ENCODE results near the gene HEATR9.

Gene HEATR9

DNA sequence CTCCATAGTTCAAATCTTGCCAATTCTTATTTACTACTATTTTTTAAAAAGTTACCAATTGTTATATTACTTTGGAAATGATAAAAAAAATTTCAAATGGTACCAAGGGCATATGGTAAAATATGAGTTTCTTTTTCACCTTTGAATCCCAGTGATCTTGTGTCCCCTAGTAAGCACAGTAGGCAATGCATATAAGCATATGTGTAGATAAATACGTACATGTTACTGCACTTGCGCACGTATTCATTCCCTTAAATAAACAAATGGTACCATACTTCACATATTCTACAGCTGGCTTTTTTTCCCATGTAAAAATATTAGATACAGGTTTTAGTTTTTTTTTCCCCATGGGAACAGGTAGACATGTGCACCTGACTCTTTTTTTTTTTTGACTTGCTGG lies 27.6 kb downstream of the HEATR9 start:
- in situ Hi-C loops (cut with HindIII; ENCODE audit: low sequenced_read_pairs), result no loop called here
- no peak for DNase-seq (ENCODE audit: low read depth, low spot score)
- H3K4me3 ChIP-seq (ENCODE audit: low read depth, low read length), result no peak overlapping the region
- TF ChIP-seq, protein P1, sequence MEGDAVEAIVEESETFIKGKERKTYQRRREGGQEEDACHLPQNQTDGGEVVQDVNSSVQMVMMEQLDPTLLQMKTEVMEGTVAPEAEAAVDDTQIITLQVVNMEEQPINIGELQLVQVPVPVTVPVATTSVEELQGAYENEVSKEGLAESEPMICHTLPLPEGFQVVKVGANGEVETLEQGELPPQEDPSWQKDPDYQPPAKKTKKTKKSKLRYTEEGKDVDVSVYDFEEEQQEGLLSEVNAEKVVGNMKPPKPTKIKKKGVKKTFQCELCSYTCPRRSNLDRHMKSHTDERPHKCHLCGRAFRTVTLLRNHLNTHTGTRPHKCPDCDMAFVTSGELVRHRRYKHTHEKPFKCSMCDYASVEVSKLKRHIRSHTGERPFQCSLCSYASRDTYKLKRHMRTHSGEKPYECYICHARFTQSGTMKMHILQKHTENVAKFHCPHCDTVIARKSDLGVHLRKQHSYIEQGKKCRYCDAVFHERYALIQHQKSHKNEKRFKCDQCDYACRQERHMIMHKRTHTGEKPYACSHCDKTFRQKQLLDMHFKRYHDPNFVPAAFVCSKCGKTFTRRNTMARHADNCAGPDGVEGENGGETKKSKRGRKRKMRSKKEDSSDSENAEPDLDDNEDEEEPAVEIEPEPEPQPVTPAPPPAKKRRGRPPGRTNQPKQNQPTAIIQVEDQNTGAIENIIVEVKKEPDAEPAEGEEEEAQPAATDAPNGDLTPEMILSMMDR (IDR thresholded peaks at IDR 0.05; ENCODE audit: low read depth, low read length), result no peak

GRCh38 chr17:35825206-35825605 lies 43.5 kb downstream of the HEATR9 start:
- in situ Hi-C loops (cut with HindIII; ENCODE audit: low sequenced_read_pairs), result no loop called here
- TF ChIP-seq, protein P1 (IDR thresholded peaks at IDR 0.05; ENCODE audit: low read depth, low read length), result no peak
- DNase-seq (ENCODE audit: low read depth, low spot score), result no peak
- no peak overlapping the region for H3K4me3 ChIP-seq (ENCODE audit: low read depth, low read length)

DNA sequence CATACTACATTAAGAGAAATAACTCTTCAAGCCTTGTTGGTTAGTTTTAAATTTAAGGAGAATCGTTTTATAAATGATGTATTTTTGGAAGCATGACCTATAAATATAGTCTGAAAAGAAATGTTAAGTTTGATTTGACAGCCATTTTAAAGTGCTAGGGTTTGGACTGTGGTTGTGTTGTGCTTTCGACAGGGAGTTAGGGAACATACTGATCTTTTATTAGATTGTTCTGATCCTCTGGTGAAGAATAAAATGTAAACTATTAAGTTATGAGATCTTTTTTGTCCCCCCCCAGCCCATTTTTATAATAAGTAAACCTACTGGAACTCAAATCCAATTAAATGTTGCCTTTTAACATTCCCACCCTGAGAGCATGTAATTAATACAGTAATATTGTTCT lies 47.4 kb downstream of the HEATR9 start:
- H3K4me3 ChIP-seq (ENCODE audit: low read depth, low read length), result no peak overlapping the region
- TF ChIP-seq, protein P1 (IDR thresholded peaks at IDR 0.05; ENCODE audit: low read depth, low read length), result no peak
- DNase-seq (ENCODE audit: low read depth, low spot score), result no peak
- in situ Hi-C loops (cut with HindIII; ENCODE audit: low sequenced_read_pairs), result no loop called here

DNA sequence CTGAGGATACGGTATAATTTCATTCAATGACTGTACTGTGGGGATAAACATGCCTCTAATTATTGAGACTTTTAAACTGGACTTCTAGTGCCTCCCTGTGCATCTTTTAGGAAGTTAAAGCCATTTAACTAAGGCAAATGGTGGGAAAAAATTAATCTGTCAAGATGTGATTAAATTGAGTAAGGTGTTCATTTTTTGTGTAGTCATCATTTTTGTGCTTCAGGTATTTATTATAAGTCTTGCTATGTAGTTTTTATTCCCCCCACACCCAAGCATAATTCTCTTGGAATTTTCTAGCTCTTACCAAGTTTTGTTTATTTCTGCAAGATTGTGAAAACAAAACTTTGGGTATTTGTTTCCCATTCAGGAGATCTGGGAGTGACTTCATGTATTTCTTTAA lies 49.2 kb downstream of the HEATR9 start:
- DNase-seq (ENCODE audit: low read depth, low spot score), result no peak
- TF ChIP-seq, protein P1 (IDR thresholded peaks at IDR 0.05; ENCODE audit: low read depth, low read length), result no peak
- in situ Hi-C loops (cut with HindIII; ENCODE audit: low sequenced_read_pairs), result no loop called here
- H3K4me3 ChIP-seq (ENCODE audit: low read depth, low read length), result no peak overlapping the region

DNA sequence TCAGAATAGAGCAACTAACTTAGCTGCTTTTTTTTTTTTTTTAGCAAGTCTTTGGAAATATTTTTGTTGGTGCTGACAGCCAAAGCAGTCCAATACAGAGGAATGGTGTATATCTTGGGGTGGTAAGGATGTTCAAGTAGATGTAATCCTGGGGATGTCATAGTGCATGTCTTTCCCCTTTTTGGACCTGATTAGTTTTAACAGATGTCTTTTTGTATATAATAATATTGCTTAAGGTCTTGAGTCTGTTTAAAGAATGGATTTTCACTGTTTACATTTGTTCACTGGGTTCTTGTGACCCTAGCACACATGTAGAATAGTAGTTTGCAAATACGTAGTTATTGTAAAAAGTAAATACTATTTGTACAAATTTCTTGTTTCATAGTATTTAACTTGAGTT lies 51.5 kb downstream of the HEATR9 start:
- H3K4me3 ChIP-seq (ENCODE audit: low read depth, low read length), result no peak overlapping the region
- DNase-seq (ENCODE audit: low read depth, low spot score), result no peak
- in situ Hi-C loops (cut with HindIII; ENCODE audit: low sequenced_read_pairs), result no loop called here
- TF ChIP-seq, protein P1 (IDR thresholded peaks at IDR 0.05; ENCODE audit: low read depth, low read length), result no peak

- DNase-seq (ENCODE audit: low read depth, low spot score), result no peak
- H3K4me3 ChIP-seq (ENCODE audit: low read depth, low read length), result no peak overlapping the region
- TF ChIP-seq, protein P1 (IDR thresholded peaks at IDR 0.05; ENCODE audit: low read depth, low read length), result no peak
- in situ Hi-C loops (cut with HindIII; ENCODE audit: low sequenced_read_pairs), result no loop called here
These were observed 52.0 kb downstream of the HEATR9 start for GRCh38 chr17:35816723-35817122.

GRCh38 chr17:35812456-35812855 lies 56.2 kb downstream of the HEATR9 start:
- DNase-seq (ENCODE audit: low read depth, low spot score), result no peak
- in situ Hi-C loops (cut with HindIII; ENCODE audit: low sequenced_read_pairs), result no loop called here
- no peak overlapping the region for H3K4me3 ChIP-seq (ENCODE audit: low read depth, low read length)
- TF ChIP-seq, protein P1 (IDR thresholded peaks at IDR 0.05; ENCODE audit: low read depth, low read length), result no peak

Data from astrocyte of the spinal cord (primary cell).